Liver (tissue), 3 donors: ENCODE results near the gene RHOXF1.

Source experiments
- HNF4A ChIP-seq, 2 donors: conservative IDR thresholded peaks; 2 replicates each; pipeline ENCODE4 v1.6.1; 2016; ENCODE audit warnings: antibody characterized with exemption in 2 of 2, mild to moderate bottlenecking in 2 of 2
- TF ChIP-seq, protein P1 (sequence below): fragments of 150-350 bp; IDR thresholded peaks from 2 replicates; pipeline ENCODE4 v1.5.1; 2017; ENCODE audit warnings: improper control_type of control experiment, low read depth, low read length; ENCODE audit not compliant: missing input control
- donor health status: healthy.
- donor health status: healthy.

- TF ChIP-seq, protein P1, sequence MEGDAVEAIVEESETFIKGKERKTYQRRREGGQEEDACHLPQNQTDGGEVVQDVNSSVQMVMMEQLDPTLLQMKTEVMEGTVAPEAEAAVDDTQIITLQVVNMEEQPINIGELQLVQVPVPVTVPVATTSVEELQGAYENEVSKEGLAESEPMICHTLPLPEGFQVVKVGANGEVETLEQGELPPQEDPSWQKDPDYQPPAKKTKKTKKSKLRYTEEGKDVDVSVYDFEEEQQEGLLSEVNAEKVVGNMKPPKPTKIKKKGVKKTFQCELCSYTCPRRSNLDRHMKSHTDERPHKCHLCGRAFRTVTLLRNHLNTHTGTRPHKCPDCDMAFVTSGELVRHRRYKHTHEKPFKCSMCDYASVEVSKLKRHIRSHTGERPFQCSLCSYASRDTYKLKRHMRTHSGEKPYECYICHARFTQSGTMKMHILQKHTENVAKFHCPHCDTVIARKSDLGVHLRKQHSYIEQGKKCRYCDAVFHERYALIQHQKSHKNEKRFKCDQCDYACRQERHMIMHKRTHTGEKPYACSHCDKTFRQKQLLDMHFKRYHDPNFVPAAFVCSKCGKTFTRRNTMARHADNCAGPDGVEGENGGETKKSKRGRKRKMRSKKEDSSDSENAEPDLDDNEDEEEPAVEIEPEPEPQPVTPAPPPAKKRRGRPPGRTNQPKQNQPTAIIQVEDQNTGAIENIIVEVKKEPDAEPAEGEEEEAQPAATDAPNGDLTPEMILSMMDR, result no peak
- TF ChIP-seq HNF4A (conservative IDR thresholded peaks at IDR 0.05), result no peak
Measured at GRCh38 chrX:120136840-120137239, 21.1 kb upstream of the RHOXF1 start.
